Endothelial cell of umbilical vein (primary cell): ENCODE measurements around the gene RNF224. TPM values are rescaled to one million over a fixed set of nuclear protein-coding genes. Genes with fewer than 3 reads are reported as not detected.

Source experiments
- BruUV-seq: library from RNA; stranded (reverse); fragments of 400-500 nt; replicated peaks from 2 replicates; lab custom pipeline; 2021; lab: Mats Ljungman, UMichigan
- CTCF ChIA-PET: fragments of 300-600, 350-600 bp; sonication (Branson Sonifier 250); formaldehyde crosslinking; loops from one replicate; lab custom pipeline; 2021; ENCODE audit warnings: antibody characterized with exemption, inconsistent platforms; lab: Charles Lee
- POLR2A ChIA-PET: fragments of 300-600, 350-600 bp; sonication (Branson Sonifier 250); formaldehyde crosslinking; loops from one replicate; lab custom pipeline; 2021; ENCODE audit warnings: antibody characterized with exemption, inconsistent platforms; lab: Charles Lee
- DNase-seq: peaks from one replicate; pipeline ENCODE4 v3.0.0-alpha.2; 2011; ENCODE audit warnings: low read depth, low spot score
- FAIRE-seq: peaks from 2 replicates; lab custom pipeline; 2011; peaks lifted over from hg19 to GRCh38; lab: Jason Lieb, UNC
- H2AFZ ChIP-seq: 2 replicates; pipeline ENCODE4 v1.6.0; 2012; ENCODE audit warnings: low read depth, low read length, control low read depth, inconsistent platforms
- H3K27ac ChIP-seq: 2 replicates; pipeline ENCODE4 v1.5.1; 2011; ENCODE audit warnings: low read depth, mild to moderate bottlenecking, control low read depth, low read length, moderate library complexity; ENCODE audit not compliant: insufficient read depth
- H3K27me3 ChIP-seq, 2 experiments: 2 replicates each; pipeline versions ENCODE4 v1.6.0 to v1.6.1; 2011; ENCODE audit warnings: low read length in 2 of 2, mixed read lengths in 1 of 2; ENCODE audit not compliant: control insufficient read depth in 2 of 2, insufficient read depth in 2 of 2
- H3K36me3 ChIP-seq, 2 experiments: 2 replicates in 1 of 2; 3 replicates in 1 of 2; pipeline ENCODE4 v1.5.1; 2011; ENCODE audit warnings: low read length in 2 of 2, mild to moderate bottlenecking in 1 of 2, moderate library complexity in 1 of 2; ENCODE audit not compliant: control insufficient read depth in 2 of 2, insufficient read depth in 2 of 2; ENCODE audit errors: extremely low read depth in 1 of 2
- H3K4me1 ChIP-seq: 3 replicates; pipeline ENCODE4 v1.5.1; 2011; ENCODE audit warnings: mild to moderate bottlenecking, low read length; ENCODE audit not compliant: control insufficient read depth, insufficient read depth; ENCODE audit errors: extremely low read depth
- H3K4me2 ChIP-seq: 2 replicates; pipeline ENCODE4 v1.6.1; 2011; ENCODE audit warnings: low read length, control low read depth, mixed read lengths; ENCODE audit not compliant: insufficient read depth
- H3K4me3 ChIP-seq, 3 experiments: fragments of 200-600 bp in 1 of 3; sonication (generic), shearing (Covaris generic) in 1 of 3; replicated peaks in 1 of 3; 2 replicates each; pipeline ENCODE4 v1.5.1; 2011 to 2016; ENCODE audit warnings: control low read depth in 3 of 3, low read length in 3 of 3, mild to moderate bottlenecking in 2 of 3, inconsistent platforms in 1 of 3, low read depth in 1 of 3, moderate library complexity in 1 of 3; ENCODE audit not compliant: insufficient read depth in 1 of 3
- H3K79me2 ChIP-seq: 2 replicates; pipeline ENCODE4 v1.6.0; 2012; ENCODE audit warnings: low read length, inconsistent platforms; ENCODE audit not compliant: control insufficient read depth, insufficient read depth
- H3K9ac ChIP-seq: replicated peaks from 2 replicates; pipeline ENCODE3; 2011; ENCODE audit warnings: low read length, control low read depth; ENCODE audit not compliant: insufficient read depth; ENCODE audit errors: extremely low read depth
- H3K9me1 ChIP-seq: replicated peaks from 3 replicates; pipeline ENCODE4 v1.6.0; 2011; ENCODE audit warnings: mild to moderate bottlenecking, low read length; ENCODE audit not compliant: control insufficient read depth, insufficient read depth; ENCODE audit errors: extremely low read depth
- H3K9me3 ChIP-seq: replicated peaks from 2 replicates; pipeline ENCODE4 v1.5.1; 2012; ENCODE audit warnings: low read length, inconsistent platforms; ENCODE audit not compliant: control insufficient read depth, insufficient read depth
- H4K20me1 ChIP-seq: replicated peaks from 2 replicates; pipeline ENCODE3; 2011; ENCODE audit warnings: mild to moderate bottlenecking, low read length; ENCODE audit not compliant: control insufficient read depth, insufficient read depth; ENCODE audit errors: extremely low read depth
- EZH2 ChIP-seq: IDR thresholded peaks from 2 replicates; pipeline ENCODE4 v1.6.1; 2012; ENCODE audit warnings: borderline replicate concordance, low read depth, mild to moderate bottlenecking, moderate library complexity, low read length, inconsistent platforms; ENCODE audit not compliant: severe bottlenecking
- FOS ChIP-seq: IDR thresholded peaks from 2 replicates; pipeline ENCODE4 v1.6.1; 2011; ENCODE audit warnings: mild to moderate bottlenecking, low read length, moderate library complexity, borderline replicate concordance; ENCODE audit not compliant: insufficient read depth
- GATA2 ChIP-seq: IDR thresholded peaks from 2 replicates; pipeline ENCODE4 v1.7.0; 2011; ENCODE audit warnings: low read depth, mild to moderate bottlenecking, moderate library complexity, mixed read lengths, low read length; ENCODE audit not compliant: insufficient read length, insufficient read depth
- JUN ChIP-seq: IDR thresholded peaks from 2 replicates; pipeline ENCODE4 v1.6.1; 2011; ENCODE audit warnings: borderline replicate concordance, low read depth; ENCODE audit not compliant: insufficient read length, insufficient read depth
- MYC ChIP-seq: IDR thresholded peaks from one replicate; pipeline ENCODE4 v1.6.1; 2011; ENCODE audit warnings: mild to moderate bottlenecking, low read depth, low read length
- POLR2A ChIP-seq: IDR thresholded peaks from 2 replicates; pipeline ENCODE4 v1.6.1; 2012; ENCODE audit warnings: low read depth, mild to moderate bottlenecking, control low read depth, low read length
- POLR2AphosphoS5 ChIP-seq: IDR thresholded peaks from 2 replicates; pipeline ENCODE4 v1.6.1; 2012; ENCODE audit warnings: low read depth, mild to moderate bottlenecking, control low read depth, low read length, moderate library complexity; ENCODE audit not compliant: insufficient read depth
- dilution Hi-C: fragments of 300-500 bp; cut with MboI; formaldehyde crosslinking; loops from one replicate; pipeline ENCODE4 v1.15.0; 2019; ENCODE audit warnings: low sequenced_read_pairs; ENCODE audit not compliant: extremely low pct_ligation_motif_present
- intact Hi-C: fragments of 100-400 bp; cut with micrococcal nuclease; formaldehyde crosslinking; loops from one replicate; pipeline ENCODE4 v1.10.0; 2022
- polyA plus RNA-seq, 4 experiments: library from polyadenylated mRNA; depleted of rRNA in 3 of 4; stranded (reverse) in 3 of 4; unstranded in 1 of 4; fragments of >200 nt; gene quantifications; 2 replicates each; pipeline versions ENCODE4 v1.2.1 to v1.2.3, GENCODE V29; 2011 to 2012; ENCODE audit warnings: missing spikeins in 1 of 4
- total RNA-seq: library from RNA; stranded (reverse); gene quantifications from 2 replicates; pipeline ENCODE4 v1.2.3, GENCODE V29; 2021
- TF ChIP-seq, protein P1 (sequence below), 2 donors: IDR thresholded peaks; 1 replicate in 1 of 2; 2 replicates in 1 of 2; pipeline ENCODE4 v1.5.1; 2011; ENCODE audit warnings: low read length in 2 of 2, mild to moderate bottlenecking in 2 of 2, moderate library complexity in 2 of 2, control low read depth in 1 of 2, inconsistent platforms in 1 of 2, low read depth in 1 of 2; ENCODE audit not compliant: insufficient read depth in 1 of 2; ENCODE audit errors: extremely low read depth in 1 of 2
- TF ChIP-seq, protein P2 (sequence below): IDR thresholded peaks from 2 replicates; pipeline ENCODE4 v1.6.1; 2011; ENCODE audit not compliant: insufficient read depth, insufficient read length

The RNF224 gene
- total and polyA plus RNA-seq, 2 donors (not counting 3 experiments of a cell fraction or from before 2014, with no cell fraction given): not detected

DNA sequence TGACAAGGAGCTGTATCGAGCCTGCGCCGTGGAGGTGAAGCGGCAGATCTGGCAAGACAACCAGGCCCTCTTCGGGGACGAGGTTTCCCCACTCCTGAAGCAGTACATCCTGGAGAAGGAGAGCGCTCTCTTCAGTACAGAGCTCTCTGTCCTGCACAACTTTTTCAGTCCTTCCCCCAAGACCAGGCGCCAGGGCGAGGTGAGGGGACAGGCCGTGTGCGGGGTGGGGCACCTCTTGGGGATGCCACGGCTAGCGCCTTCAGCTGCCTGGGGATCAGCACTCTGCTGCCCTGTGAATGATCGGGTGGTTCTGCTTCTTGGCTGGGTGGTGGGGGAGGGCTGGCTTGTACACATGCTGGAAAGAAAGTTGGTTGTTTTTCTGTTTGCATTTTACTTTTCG lies 29.6 kb downstream of the RNF224 start:
- Histone ChIP-seq H3K9ac (no peak overlapping the region), H3K4me3 (no peak overlapping the region), H3K36me3 (peaks cover 2 to 5% of the 10 kb centered on the region in 2 experiments), H2AFZ (no peak overlapping the region), H3K4me2 (peak overlapping the region; percentile 71), H4K20me1 (no peaks in the 10 kb centered on the region), H3K4me1 (peaks cover 14% of the 10 kb centered on the region), H3K79me2 (peaks cover 18% of the 10 kb centered on the region), H3K27me3 (no peaks in the 10 kb centered on the region), H3K9me3 (no peaks in the 10 kb centered on the region), H3K9me1 (no peaks in the 10 kb centered on the region), H3K27ac (no peak overlapping the region)
- DNase-seq (no peak), FAIRE-seq (no peak)
- ChIA-PET POLR2A (interaction anchor here (1.8 kb wide), 1 partner anchor 16 kb away, joined by 14 read pairs; the partner anchor contains the start of gene TUBB4B), CTCF (interaction anchor here (0.9 to 4.4 kb wide), 3 partner anchors 20 to 166 kb away, joined by 3 to 31 read pairs (median 4); partner anchors contain the start of genes EXD3, NOXA1 and TOR4A)
- intact Hi-C loops: no loop called here
- BruUV-seq: no TSS peak
- TF ChIP-seq, protein P1, sequence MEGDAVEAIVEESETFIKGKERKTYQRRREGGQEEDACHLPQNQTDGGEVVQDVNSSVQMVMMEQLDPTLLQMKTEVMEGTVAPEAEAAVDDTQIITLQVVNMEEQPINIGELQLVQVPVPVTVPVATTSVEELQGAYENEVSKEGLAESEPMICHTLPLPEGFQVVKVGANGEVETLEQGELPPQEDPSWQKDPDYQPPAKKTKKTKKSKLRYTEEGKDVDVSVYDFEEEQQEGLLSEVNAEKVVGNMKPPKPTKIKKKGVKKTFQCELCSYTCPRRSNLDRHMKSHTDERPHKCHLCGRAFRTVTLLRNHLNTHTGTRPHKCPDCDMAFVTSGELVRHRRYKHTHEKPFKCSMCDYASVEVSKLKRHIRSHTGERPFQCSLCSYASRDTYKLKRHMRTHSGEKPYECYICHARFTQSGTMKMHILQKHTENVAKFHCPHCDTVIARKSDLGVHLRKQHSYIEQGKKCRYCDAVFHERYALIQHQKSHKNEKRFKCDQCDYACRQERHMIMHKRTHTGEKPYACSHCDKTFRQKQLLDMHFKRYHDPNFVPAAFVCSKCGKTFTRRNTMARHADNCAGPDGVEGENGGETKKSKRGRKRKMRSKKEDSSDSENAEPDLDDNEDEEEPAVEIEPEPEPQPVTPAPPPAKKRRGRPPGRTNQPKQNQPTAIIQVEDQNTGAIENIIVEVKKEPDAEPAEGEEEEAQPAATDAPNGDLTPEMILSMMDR (IDR thresholded peaks at IDR 0.05; ENCODE audit: extremely low read depth in 1 of 2, insufficient read depth in 1 of 2, low read depth in 1 of 2, low read length in 2 of 2): no peak
- TF ChIP-seq EZH2: no peak
- TF ChIP-seq MYC: no peak
- TF ChIP-seq POLR2A: no peak
- TF ChIP-seq GATA2: no peak
- no peak for TF ChIP-seq JUN
- TF ChIP-seq FOS: no peak
- no peak for TF ChIP-seq POLR2AphosphoS5
- TF ChIP-seq, protein P2, sequence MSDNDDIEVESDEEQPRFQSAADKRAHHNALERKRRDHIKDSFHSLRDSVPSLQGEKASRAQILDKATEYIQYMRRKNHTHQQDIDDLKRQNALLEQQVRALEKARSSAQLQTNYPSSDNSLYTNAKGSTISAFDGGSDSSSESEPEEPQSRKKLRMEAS: no peak
- dilution Hi-C loops: no loop called here
